SK-N-SH (cell line): ENCODE results near the gene GTF2H4. TPM values are rescaled to one million over a fixed set of nuclear protein-coding genes. Genes with fewer than 3 reads are reported as not detected.

Experiments used
- CTCF ChIA-PET: fragments of 300-600, 350-600 bp; formaldehyde crosslinking; extraction: SDS; loops from one replicate; lab custom pipeline; 2021; lab: Yijun Ruan, JAX
- POLR2A ChIA-PET: fragments of 350-600 bp; sonication (Branson Sonifier 250); formaldehyde crosslinking; extraction: SDS; loops from one replicate; lab custom pipeline; 2020; ENCODE audit warnings: antibody characterized with exemption, inconsistent platforms; lab: Yijun Ruan, JAX
- DNase-seq: peaks from one replicate; pipeline ENCODE4 v3.0.0; 2012
- H2AFZ ChIP-seq: fragments of 200-600 bp; sonication (generic); 2 replicates; pipeline ENCODE4 v1.8.1; 2016; ENCODE audit warnings: antibody characterized with exemption, mild to moderate bottlenecking, low read depth
- H3F3A ChIP-seq: fragments of 200-600 bp; sonication (generic); replicated peaks from 2 replicates; pipeline ENCODE3; 2016; ENCODE audit warnings: antibody characterized with exemption, mild to moderate bottlenecking; ENCODE audit not compliant: insufficient read depth
- H3K27ac ChIP-seq, 2 experiments: fragments of 200-500 bp in 1 of 2; fragments of 200-600 bp in 1 of 2; sonication (Bioruptor generic) in 1 of 2; sonication (generic), shearing (Covaris generic) in 1 of 2; 2 replicates each; pipeline versions ENCODE4 v1.5.1 to v1.6.1; 2014 to 2016; ENCODE audit warnings: low read depth in 2 of 2, inconsistent platforms in 1 of 2, low read length in 1 of 2, mild to moderate bottlenecking in 1 of 2, mixed read lengths in 1 of 2
- H3K27me3 ChIP-seq: fragments of 200-600 bp; sonication (generic), shearing (Covaris generic); 2 replicates; pipeline ENCODE4 v1.6.1; 2016; ENCODE audit warnings: mixed run types; ENCODE audit not compliant: insufficient read depth
- H3K36me3 ChIP-seq, 2 experiments: fragments of 200-500 bp in 1 of 2; fragments of 200-600 bp in 1 of 2; sonication (Bioruptor generic) in 1 of 2; sonication (generic) in 1 of 2; replicated peaks in 1 of 2; 2 replicates each; pipeline versions ENCODE3 to v1.5.1; 2014 to 2016; ENCODE audit warnings: low read length in 1 of 2, mild to moderate bottlenecking in 1 of 2; ENCODE audit not compliant: insufficient read depth in 2 of 2, control insufficient read depth in 1 of 2
- H3K4me1 ChIP-seq, 2 experiments: fragments of 200-500 bp in 1 of 2; fragments of 200-600 bp in 1 of 2; sonication (Bioruptor generic) in 1 of 2; sonication (generic), shearing (Covaris generic) in 1 of 2; 2 replicates each; pipeline versions ENCODE4 v1.5.1 to v1.6.1; 2014 to 2016; ENCODE audit warnings: low read depth in 1 of 2, low read length in 1 of 2, mixed run types in 1 of 2; ENCODE audit not compliant: insufficient read depth in 2 of 2, control insufficient read depth in 1 of 2
- H3K4me2 ChIP-seq: fragments of 200-600 bp; sonication (generic), shearing (Covaris generic); 2 replicates; pipeline ENCODE4 v1.6.1; 2017; ENCODE audit warnings: mixed run types
- H3K4me3 ChIP-seq, 2 experiments: fragments of 200-500 bp in 1 of 2; fragments of 200-600 bp in 1 of 2; sonication (Bioruptor generic) in 1 of 2; sonication (generic), shearing (Covaris generic) in 1 of 2; 2 replicates each; pipeline versions ENCODE4 v1.5.1 to v1.8.1; 2014 to 2016; ENCODE audit warnings: low read depth in 2 of 2, inconsistent platforms in 1 of 2, low read length in 1 of 2, mild to moderate bottlenecking in 1 of 2, mixed read lengths in 1 of 2, moderate library complexity in 1 of 2
- H3K79me2 ChIP-seq: fragments of 200-600 bp; sonication (generic); 2 replicates; pipeline ENCODE4 v1.8.1; 2017; ENCODE audit warnings: mild to moderate bottlenecking; ENCODE audit not compliant: insufficient read depth
- H3K9ac ChIP-seq: fragments of 200-600 bp; sonication (generic); 2 replicates; pipeline ENCODE4 v1.6.1; 2017; ENCODE audit warnings: mixed run types
- H3K9me2 ChIP-seq: fragments of 200-600 bp; sonication (generic); 2 replicates; pipeline ENCODE4 v1.6.1; 2017; ENCODE audit warnings: mixed run types
- H3K9me3 ChIP-seq: fragments of 200-600 bp; sonication (generic); 2 replicates; pipeline ENCODE4 v1.6.1; 2017; ENCODE audit warnings: mixed run types, mild to moderate bottlenecking, moderate library complexity
- H4K20me1 ChIP-seq: fragments of 200-600 bp; sonication (generic); 2 replicates; pipeline ENCODE4 v1.6.1; 2017; ENCODE audit warnings: mild to moderate bottlenecking, mixed run types; ENCODE audit not compliant: insufficient read depth
- CHD2 ChIP-seq: fragments of 150-350 bp; IDR thresholded peaks from 2 replicates; pipeline ENCODE4 v1.6.1; 2018; ENCODE audit warnings: low read length; ENCODE audit not compliant: partially characterized antibody
- ELF1 ChIP-seq: IDR thresholded peaks from 2 replicates; pipeline ENCODE4 v1.4.0; 2012
- EP300 ChIP-seq, 2 experiments: IDR thresholded peaks; 2 replicates each; pipeline versions ENCODE4 v1.4.0 to v1.6.1; 2012; ENCODE audit warnings: borderline replicate concordance in 1 of 2, low read depth in 1 of 2, low read length in 1 of 2
- EZH2phosphoT487 ChIP-seq: fragments of 200-600 bp; sonication (generic); IDR thresholded peaks from 2 replicates; pipeline ENCODE4 v1.6.1; 2017; ENCODE audit warnings: low read depth, mixed run types, mild to moderate bottlenecking, antibody characterized with exemption, moderate library complexity, borderline replicate concordance
- FOSL2 ChIP-seq: IDR thresholded peaks from 2 replicates; pipeline ENCODE4 v1.4.0; 2012; ENCODE audit warnings: low read depth, mild to moderate bottlenecking, moderate library complexity, borderline replicate concordance
- GABPA ChIP-seq: IDR thresholded peaks from 2 replicates; pipeline ENCODE4 v1.4.0; 2012; ENCODE audit warnings: low read depth, mild to moderate bottlenecking
- GATA2 ChIP-seq: sonication (generic); formaldehyde crosslinking; IDR thresholded peaks from 2 replicates; pipeline ENCODE4 v1.5.0; 2020; ENCODE audit warnings: mild to moderate bottlenecking, missing genetic modification reagents
- IRF3 ChIP-seq: fragments of 150-350 bp; IDR thresholded peaks from 2 replicates; pipeline ENCODE4 v1.6.1; 2016; ENCODE audit warnings: mild to moderate bottlenecking, low read depth, low read length
- JUND ChIP-seq: IDR thresholded peaks from 2 replicates; pipeline ENCODE4 v1.4.0; 2012
- MEF2A ChIP-seq: IDR thresholded peaks from 2 replicates; pipeline ENCODE4 v1.4.0; 2012; ENCODE audit warnings: low read depth, borderline replicate concordance
- MXI1 ChIP-seq: IDR thresholded peaks from 2 replicates; pipeline ENCODE4 v1.6.1; 2012; ENCODE audit warnings: mild to moderate bottlenecking, low read depth, low read length, improper control_type of control experiment
- NFIC ChIP-seq: IDR thresholded peaks from 2 replicates; pipeline ENCODE4 v1.4.0; 2012; ENCODE audit warnings: borderline replicate concordance
- NRF1 ChIP-seq: IDR thresholded peaks from 2 replicates; pipeline ENCODE4 v1.6.1; 2012; ENCODE audit warnings: low read depth, mild to moderate bottlenecking, low read length
- POLR2AphosphoS5 ChIP-seq: IDR thresholded peaks from 2 replicates; pipeline ENCODE4 v1.6.1; 2012; ENCODE audit warnings: low read depth, low read length
- RAD21 ChIP-seq: IDR thresholded peaks from 2 replicates; pipeline ENCODE4 v1.6.1; 2012; ENCODE audit warnings: mild to moderate bottlenecking, low read length
- RCOR1 ChIP-seq: fragments of 150-350 bp; IDR thresholded peaks from 2 replicates; pipeline ENCODE4 v1.6.1; 2017; ENCODE audit warnings: antibody characterized with exemption, low read length
- RXRA ChIP-seq: IDR thresholded peaks from 2 replicates; pipeline ENCODE4 v1.4.0; 2012; ENCODE audit warnings: low read depth, mild to moderate bottlenecking, borderline replicate concordance
- SIN3A ChIP-seq: IDR thresholded peaks from 2 replicates; pipeline ENCODE4 v1.6.1; 2012; ENCODE audit warnings: low read depth, mild to moderate bottlenecking, low read length, moderate library complexity, borderline replicate concordance
- SMC3 ChIP-seq: IDR thresholded peaks from 2 replicates; pipeline ENCODE4 v1.6.1; 2012; ENCODE audit warnings: low read depth, low read length, improper control_type of control experiment
- TAF1 ChIP-seq: IDR thresholded peaks from 2 replicates; pipeline ENCODE4 v1.6.1; 2012; ENCODE audit warnings: low read depth, mild to moderate bottlenecking, low read length, moderate library complexity, borderline replicate concordance
- TCF12 ChIP-seq: IDR thresholded peaks from 2 replicates; pipeline ENCODE4 v1.4.0; 2012
- TEAD4 ChIP-seq: IDR thresholded peaks from 2 replicates; pipeline ENCODE4 v1.4.0; 2012; ENCODE audit warnings: mild to moderate bottlenecking, borderline replicate concordance; ENCODE audit not compliant: insufficient read depth
- USF2 ChIP-seq: fragments of 150-350 bp; IDR thresholded peaks from 2 replicates; pipeline ENCODE4 v1.6.1; 2017; ENCODE audit warnings: antibody characterized with exemption, low read length, low read depth, borderline replicate concordance
- WGBS: methylation state at CpG from one replicate; pipeline ENCODE4 v1.1.6; 2017; ENCODE audit warnings: low lambda C conversion rate; 5-methylcytosine and 5-hydroxymethylcytosine counted together
- polyA plus RNA-seq, 3 experiments: library from polyadenylated mRNA; depleted of rRNA; stranded (reverse); fragments of >200 nt; gene quantifications; 2 replicates each; pipeline ENCODE4 v1.2.3, GENCODE V29; 2012
- TF ChIP-seq, protein P1 (sequence below): IDR thresholded peaks from 2 replicates; pipeline ENCODE4 v1.6.1; 2012; ENCODE audit warnings: mild to moderate bottlenecking, low read depth, low read length, moderate library complexity
- TF ChIP-seq, protein P2 (sequence below): IDR thresholded peaks from 2 replicates; pipeline ENCODE4 v1.4.0; 2012; ENCODE audit warnings: low read depth
- TF ChIP-seq, protein P3 (sequence below): IDR thresholded peaks from 2 replicates; pipeline ENCODE4; 2012
- TF ChIP-seq, protein P4 (sequence below): IDR thresholded peaks from 2 replicates; pipeline ENCODE4 v1.4.0; 2012; ENCODE audit warnings: low read depth, borderline replicate concordance

The GTF2H4 gene
- polyA plus RNA-seq, 1 of the 3 experiments (the other 2 are of a cell fraction) = 30.7 TPM

DNA sequence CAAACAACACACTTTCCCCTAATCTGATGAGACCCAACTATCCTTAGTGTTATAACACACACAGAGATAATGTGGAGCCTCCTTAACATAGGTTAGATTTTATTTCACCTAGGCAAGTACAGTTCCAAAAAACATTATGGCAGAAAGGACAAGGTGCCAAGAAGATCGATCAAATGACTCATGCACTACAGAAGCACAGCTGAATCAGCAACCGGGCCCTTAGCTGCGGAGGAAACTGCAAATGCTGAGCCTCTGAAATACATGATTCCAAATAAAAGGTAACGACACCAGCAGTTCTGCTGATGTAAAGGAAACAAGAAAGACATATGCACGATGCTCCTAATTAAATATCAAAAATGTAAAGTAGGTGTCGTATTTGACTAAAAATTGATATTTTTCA, 55.6 kb downstream of the GTF2H4 start:
- H3K79me2 ChIP-seq = no peaks in the 10 kb centered on the region
- H3K9ac ChIP-seq = no peak overlapping the region
- H3K4me1 ChIP-seq = no peaks in the 10 kb centered on the region; a peak in 1 of 4 replicates
- H2AFZ ChIP-seq = no peak overlapping the region
- no peak overlapping the region for H3K4me3 ChIP-seq
- H3K9me3 ChIP-seq = no peaks in the 10 kb centered on the region
- H3K4me2 ChIP-seq = no peak overlapping the region
- TF ChIP-seq IRF3 (no peak), TAF1 (no peak), EZH2phosphoT487 (no peak), TEAD4 (no peak), SIN3A (no peak), GABPA (no peak), MXI1 (no peak), MEF2A (no peak), USF2 (no peak), EP300 (IDR thresholded peaks at IDR 0.05; ENCODE audit: borderline replicate concordance in 1 of 2, low read depth in 1 of 2, low read length in 1 of 2) (no peak), CHD2 (no peak), ELF1 (no peak), POLR2AphosphoS5 (no peak), RXRA (no peak), SMC3 (no peak), GATA2 (CRISPR knock-in tag) (no peak), TCF12 (no peak), RCOR1 (no peak), FOSL2 (peak; percentile 71; the same call in 1 of the 2 replicates), NRF1 (no peak), JUND (peak; percentile 59), RAD21 (no peak), NFIC (peak; percentile 25; the same call in 1 of the 2 replicates)
- TF ChIP-seq, protein P1, sequence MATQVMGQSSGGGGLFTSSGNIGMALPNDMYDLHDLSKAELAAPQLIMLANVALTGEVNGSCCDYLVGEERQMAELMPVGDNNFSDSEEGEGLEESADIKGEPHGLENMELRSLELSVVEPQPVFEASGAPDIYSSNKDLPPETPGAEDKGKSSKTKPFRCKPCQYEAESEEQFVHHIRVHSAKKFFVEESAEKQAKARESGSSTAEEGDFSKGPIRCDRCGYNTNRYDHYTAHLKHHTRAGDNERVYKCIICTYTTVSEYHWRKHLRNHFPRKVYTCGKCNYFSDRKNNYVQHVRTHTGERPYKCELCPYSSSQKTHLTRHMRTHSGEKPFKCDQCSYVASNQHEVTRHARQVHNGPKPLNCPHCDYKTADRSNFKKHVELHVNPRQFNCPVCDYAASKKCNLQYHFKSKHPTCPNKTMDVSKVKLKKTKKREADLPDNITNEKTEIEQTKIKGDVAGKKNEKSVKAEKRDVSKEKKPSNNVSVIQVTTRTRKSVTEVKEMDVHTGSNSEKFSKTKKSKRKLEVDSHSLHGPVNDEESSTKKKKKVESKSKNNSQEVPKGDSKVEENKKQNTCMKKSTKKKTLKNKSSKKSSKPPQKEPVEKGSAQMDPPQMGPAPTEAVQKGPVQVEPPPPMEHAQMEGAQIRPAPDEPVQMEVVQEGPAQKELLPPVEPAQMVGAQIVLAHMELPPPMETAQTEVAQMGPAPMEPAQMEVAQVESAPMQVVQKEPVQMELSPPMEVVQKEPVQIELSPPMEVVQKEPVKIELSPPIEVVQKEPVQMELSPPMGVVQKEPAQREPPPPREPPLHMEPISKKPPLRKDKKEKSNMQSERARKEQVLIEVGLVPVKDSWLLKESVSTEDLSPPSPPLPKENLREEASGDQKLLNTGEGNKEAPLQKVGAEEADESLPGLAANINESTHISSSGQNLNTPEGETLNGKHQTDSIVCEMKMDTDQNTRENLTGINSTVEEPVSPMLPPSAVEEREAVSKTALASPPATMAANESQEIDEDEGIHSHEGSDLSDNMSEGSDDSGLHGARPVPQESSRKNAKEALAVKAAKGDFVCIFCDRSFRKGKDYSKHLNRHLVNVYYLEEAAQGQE = no peak
- TF ChIP-seq, protein P2, sequence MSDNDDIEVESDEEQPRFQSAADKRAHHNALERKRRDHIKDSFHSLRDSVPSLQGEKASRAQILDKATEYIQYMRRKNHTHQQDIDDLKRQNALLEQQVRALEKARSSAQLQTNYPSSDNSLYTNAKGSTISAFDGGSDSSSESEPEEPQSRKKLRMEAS = no peak
- TF ChIP-seq, protein P3, sequence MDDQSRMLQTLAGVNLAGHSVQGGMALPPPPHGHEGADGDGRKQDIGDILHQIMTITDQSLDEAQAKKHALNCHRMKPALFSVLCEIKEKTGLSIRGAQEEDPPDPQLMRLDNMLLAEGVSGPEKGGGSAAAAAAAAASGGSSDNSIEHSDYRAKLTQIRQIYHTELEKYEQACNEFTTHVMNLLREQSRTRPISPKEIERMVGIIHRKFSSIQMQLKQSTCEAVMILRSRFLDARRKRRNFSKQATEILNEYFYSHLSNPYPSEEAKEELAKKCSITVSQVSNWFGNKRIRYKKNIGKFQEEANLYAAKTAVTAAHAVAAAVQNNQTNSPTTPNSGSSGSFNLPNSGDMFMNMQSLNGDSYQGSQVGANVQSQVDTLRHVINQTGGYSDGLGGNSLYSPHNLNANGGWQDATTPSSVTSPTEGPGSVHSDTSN = peak; percentile 62
- TF ChIP-seq, protein P4, sequence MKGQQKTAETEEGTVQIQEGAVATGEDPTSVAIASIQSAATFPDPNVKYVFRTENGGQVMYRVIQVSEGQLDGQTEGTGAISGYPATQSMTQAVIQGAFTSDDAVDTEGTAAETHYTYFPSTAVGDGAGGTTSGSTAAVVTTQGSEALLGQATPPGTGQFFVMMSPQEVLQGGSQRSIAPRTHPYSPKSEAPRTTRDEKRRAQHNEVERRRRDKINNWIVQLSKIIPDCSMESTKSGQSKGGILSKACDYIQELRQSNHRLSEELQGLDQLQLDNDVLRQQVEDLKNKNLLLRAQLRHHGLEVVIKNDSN = no peak
- H3K27me3 ChIP-seq = no peaks in the 10 kb centered on the region
- ChIA-PET CTCF (no interaction called here), POLR2A (no interaction called here)
- H4K20me1 ChIP-seq = no peaks in the 10 kb centered on the region
- no peak overlapping the region for H3K27ac ChIP-seq
- H3K36me3 ChIP-seq = no peaks in the 10 kb centered on the region
- no peaks in the 10 kb centered on the region for H3F3A ChIP-seq
- WGBS = 43% methylated on average over 6 of the region's 6 CpGs
- no peak for DNase-seq
- H3K9me2 ChIP-seq = no peaks in the 10 kb centered on the region
